Measurements from ENCODE around the gene PLAAT1.

Gene PLAAT1

GRCh38 chr3:193253986-193254660 is 13.1 kb downstream of the PLAAT1 start:
- DNase-seq (ENCODE audit: low read depth), result no peak

GRCh38 chr3:193261970-193262369 is 20.9 kb downstream of the PLAAT1 start:
- no peak for DNase-seq (ENCODE audit: low read depth)

GRCh38 chr3:193262707-193263106 is 21.7 kb downstream of the PLAAT1 start:
- DNase-seq (ENCODE audit: low read depth), result no peak

GRCh38 chr3:193269343-193270028 is 28.5 kb downstream of the PLAAT1 start:
- DNase-seq (ENCODE audit: low read depth), result no peak

GRCh38 chr3:193270451-193270850 is 29.4 kb downstream of the PLAAT1 start:
- no peak for DNase-seq (ENCODE audit: low read depth)

- no peak for DNase-seq (ENCODE audit: low read depth)
These were observed 30.2 kb downstream of the PLAAT1 start for GRCh38 chr3:193271101-193271840.

- DNase-seq (ENCODE audit: low read depth), result no peak
These were observed 51.4 kb downstream of the PLAAT1 start for GRCh38 chr3:193292386-193292785.

GRCh38 chr3:193295985-193296384 is 55.0 kb downstream of the PLAAT1 start:
- no peak for DNase-seq (ENCODE audit: low read depth)

GRCh38 chr3:193297421-193297820 is 56.4 kb downstream of the PLAAT1 start:
- DNase-seq (ENCODE audit: low read depth), result no peak

- no peak for DNase-seq (ENCODE audit: low read depth)
These were observed 60.4 kb downstream of the PLAAT1 start for GRCh38 chr3:193301433-193301832.

GRCh38 chr3:193305356-193305755 is 64.3 kb downstream of the PLAAT1 start:
- DNase-seq (ENCODE audit: low read depth), result no peak

- DNase-seq (ENCODE audit: low read depth), result no peak
These were observed 70.1 kb downstream of the PLAAT1 start for GRCh38 chr3:193310914-193311723.

- DNase-seq (ENCODE audit: low read depth), result no peak
These were observed 72.3 kb downstream of the PLAAT1 start for GRCh38 chr3:193313061-193313958.

- no peak for DNase-seq (ENCODE audit: low read depth)
These were observed 73.1 kb downstream of the PLAAT1 start for GRCh38 chr3:193314161-193314560.

GRCh38 chr3:193317682-193318300 is 76.8 kb downstream of the PLAAT1 start:
- DNase-seq (ENCODE audit: low read depth), result no peak
